HL-60 (cell line): ENCODE measurements around the gene RAI14.
"Not testable (repeated sequence)": the region's sequence is repeated elsewhere in the genome, so short reads cannot be mapped to it uniquely, and the experiment has no call there.

Source experiments
- DNase-seq, 2 experiments: peaks; one replicate each; pipeline ENCODE4 v3.0.0-alpha.2; 2010 to 2020; ENCODE audit warnings: low read depth in 1 of 2, low spot score in 1 of 2
- H3K27ac ChIP-seq: fragments of 250-450 bp; sonication (Bioruptor Pico); replicated peaks from 2 replicates; pipeline ENCODE4 v1.5.1; 2020; ENCODE audit warnings: mild to moderate bottlenecking, moderate library complexity
- H3K27me3 ChIP-seq: fragments of 250-450 bp; sonication (Bioruptor Pico); 2 replicates; pipeline ENCODE4 v1.5.1; 2021; ENCODE audit warnings: mild to moderate bottlenecking, moderate library complexity; ENCODE audit not compliant: insufficient read depth, poor library complexity, severe bottlenecking
- H3K4me3 ChIP-seq: replicated peaks from 2 replicates; pipeline ENCODE4 v1.5.1; 2011; ENCODE audit warnings: mild to moderate bottlenecking, control low read depth, low read length; ENCODE audit not compliant: insufficient read depth
- CTCF ChIP-seq: IDR thresholded peaks from one replicate; pipeline ENCODE4 v1.5.1; 2011; ENCODE audit warnings: low read length, control low read depth, inconsistent platforms; ENCODE audit not compliant: insufficient read depth
- GABPA ChIP-seq: IDR thresholded peaks from 2 replicates; pipeline ENCODE4 v1.6.1; 2012; ENCODE audit warnings: low read depth
- POLR2AphosphoS5 ChIP-seq: IDR thresholded peaks from 2 replicates; pipeline ENCODE4 v1.6.1; 2012; ENCODE audit warnings: low read depth
- REST ChIP-seq: IDR thresholded peaks from 2 replicates; pipeline ENCODE4 v1.6.1; 2012; ENCODE audit warnings: low read depth; ENCODE audit not compliant: insufficient replicate concordance
- SPI1 ChIP-seq: IDR thresholded peaks from 2 replicates; pipeline ENCODE4 v1.6.1; 2012; ENCODE audit warnings: low read depth, mild to moderate bottlenecking, borderline replicate concordance

The RAI14 gene

GRCh38 chr5:34775886-34776285 lies 119.8 kb downstream of the RAI14 start:
- Histone ChIP-seq H3K27ac (no peak overlapping the region), H3K4me3 (no peak overlapping the region), H3K27me3 (no peaks in the 10 kb centered on the region)
- no peak for TF ChIP-seq POLR2AphosphoS5
- TF ChIP-seq SPI1 = no peak
- TF ChIP-seq REST = no peak
- TF ChIP-seq GABPA = no peak
- TF ChIP-seq CTCF = no peak
- DNase-seq = no peak

GRCh38 chr5:34778091-34778850 lies 122.1 kb downstream of the RAI14 start:
- TF ChIP-seq POLR2AphosphoS5 (no peak), GABPA (no peak), CTCF (no peak), REST (no peak), SPI1 (no peak)
- Histone ChIP-seq H3K4me3 (no peak overlapping the region), H3K27me3 (no peaks in the 10 kb centered on the region), H3K27ac (no peak overlapping the region)
- DNase-seq = no peak

- H3K27me3 ChIP-seq, DNase-seq, H3K27ac ChIP-seq, H3K4me3 ChIP-seq: not testable (repeated sequence)
Measured at GRCh38 chr5:34783892-34784291, 127.8 kb downstream of the RAI14 start.

- Histone ChIP-seq H3K27me3 (no peaks in the 10 kb centered on the region), H3K4me3 (no peak overlapping the region), H3K27ac (no peak overlapping the region)
- TF ChIP-seq GABPA = no peak
- TF ChIP-seq CTCF = no peak
- TF ChIP-seq SPI1 = no peak
- TF ChIP-seq POLR2AphosphoS5 = no peak
- no peak for TF ChIP-seq REST
- DNase-seq = no peak
Measured at GRCh38 chr5:34787035-34787434, 130.9 kb downstream of the RAI14 start.
